K562 (cell line): Measurements from ENCODE around the gene MCM9. TPM values are rescaled to one million over a fixed set of nuclear protein-coding genes. Genes with fewer than 3 reads are reported as not detected.
A peak's percentile ranks its signal among the peaks of the same experiment; 100 is the strongest.

Source experiments
- AFF4 ChIP-seq: sonication (generic); formaldehyde crosslinking; IDR thresholded peaks from 2 replicates; pipeline ENCODE4 v1.8.0; 2023; ENCODE audit warnings: mild to moderate bottlenecking, missing genetic modification reagents
- E2F3 ChIP-seq: fragments of 250-450 bp; sonication (Bioruptor Pico); IDR thresholded peaks from 2 replicates; pipeline ENCODE4 v1.4.0; 2020; ENCODE audit warnings: mild to moderate bottlenecking
- GATAD2A ChIP-seq: fragments of 450-650 bp; IDR thresholded peaks from 2 replicates; pipeline ENCODE4 v1.6.1; 2017
- HIVEP1 ChIP-seq: fragments of 250-450 bp; sonication (Bioruptor Pico); IDR thresholded peaks from 2 replicates; pipeline ENCODE4 v1.4.0; 2020; ENCODE audit warnings: mild to moderate bottlenecking
- REST ChIP-seq, 2 experiments: fragments of 450-650 bp; formaldehyde crosslinking in 1 of 2; IDR thresholded peaks; 2 replicates each; pipeline versions ENCODE4 v1.4.0 to v1.6.1; 2014 to 2020; ENCODE audit warnings: mild to moderate bottlenecking in 2 of 2, borderline replicate concordance in 1 of 2, low read depth in 1 of 2
- ZNF311 ChIP-seq: fragments of 250-450 bp; sonication (Bioruptor Pico); IDR thresholded peaks from 2 replicates; pipeline ENCODE4 v1.4.0; 2020; ENCODE audit warnings: mild to moderate bottlenecking, moderate library complexity
- ZNF407 ChIP-seq: fragments of 450-650 bp; IDR thresholded peaks from 2 replicates; pipeline ENCODE4 v1.6.1; 2016; ENCODE audit warnings: low read depth
- polyA plus RNA-seq, 8 experiments: library from polyadenylated mRNA; depleted of rRNA in 4 of 8; stranded (reverse) in 5 of 8; unstranded in 3 of 8; fragments of >200 nt; fragmentation: Nextera tagmentation in 2 of 8; fragmentation: Illumina TruSeq in 1 of 8; extraction: Ambion mirVana in 2 of 8; extraction: Trizol in 1 of 8; gene quantifications; 2 replicates each; pipeline versions ENCODE4 v1.2.1 to v1.2.3, GENCODE V29; 2011 to 2014; ENCODE audit warnings: inconsistent platforms in 1 of 8, missing spikeins in 1 of 8
- total RNA-seq, 7 experiments: library from RNA; depleted of rRNA in 6 of 7; stranded (reverse); fragments of >200 nt in 6 of 7; fragmentation: Illumina TruSeq in 2 of 7; extraction: Trizol in 2 of 7; gene quantifications; 2 replicates each; pipeline versions ENCODE4 v1.2.1 to v1.2.3, GENCODE V29; 2011 to 2021; ENCODE audit warnings: low replicate concordance in 1 of 7

MCM9 gene
- total and polyA plus RNA-seq, 9 of the 15 experiments (the other 6 are each of a cell fraction or from before 2014, with no cell fraction given): 4.8 to 16.7 (median 11.6) TPM

- no peak for TF ChIP-seq ZNF407
- no peak for TF ChIP-seq ZNF311 (CRISPR knock-in tag)
- no peak for TF ChIP-seq E2F3 (CRISPR knock-in tag)
- TF ChIP-seq REST (IDR thresholded peaks at IDR 0.05; ENCODE audit: borderline replicate concordance): peak; percentile 43; the same call in 1 of the 2 replicates
- TF ChIP-seq REST (CRISPR knock-in tag; IDR thresholded peaks at IDR 0.05; ENCODE audit: low read depth): no peak
- no peak for TF ChIP-seq HIVEP1 (CRISPR knock-in tag)
- TF ChIP-seq AFF4 (CRISPR knock-in tag): no peak
- peak; percentile 87; the same call in 1 of the 2 replicates for TF ChIP-seq GATAD2A
These were observed 41.0 kb downstream of the MCM9 start, which contains the start of gene ASF1A (continued) for GRCh38 chr6:118893807-118894424.
